Fibroblast of lung (primary cell): ENCODE data around the gene CALN1.

Source experiments
- CTCF ChIP-seq, 2 donors: IDR thresholded peaks in 1 of 2; conservative IDR thresholded peaks in 1 of 2; 1 replicate in 1 of 2; 2 replicates in 1 of 2; pipeline ENCODE4 v1.5.1; 2011 to 2012; ENCODE audit warnings: low read length in 2 of 2, control low read depth in 1 of 2, inconsistent platforms in 1 of 2, low read depth in 1 of 2, mild to moderate bottlenecking in 1 of 2
- EZH2 ChIP-seq: IDR thresholded peaks from 2 replicates; pipeline ENCODE4 v1.5.1; 2012; ENCODE audit warnings: low read length, control low read depth, mild to moderate bottlenecking; ENCODE audit errors: missing control alignments

DNA sequence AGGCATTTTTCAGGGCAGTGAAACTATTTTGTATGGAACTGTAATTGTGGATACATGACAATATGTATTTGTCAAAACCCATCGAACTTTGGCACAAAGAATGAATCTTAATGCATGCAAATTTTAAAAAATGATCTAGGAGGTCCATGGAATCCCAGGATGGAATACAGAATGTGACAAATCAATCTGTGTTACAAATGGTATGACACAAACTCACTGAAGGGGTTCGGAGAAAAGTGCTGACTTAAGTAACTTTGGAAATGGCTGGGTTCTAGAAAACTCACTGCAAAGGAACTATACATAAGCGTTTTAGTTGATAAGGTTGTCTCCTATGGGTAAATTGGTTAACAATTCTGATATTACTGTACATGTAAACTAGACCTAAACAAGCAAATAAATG, 26.0 kb downstream of the CALN1 start:
- TF ChIP-seq CTCF (conservative IDR thresholded peaks at IDR 0.05 in 1 of 2, IDR thresholded peaks at IDR 0.05 in 1 of 2; ENCODE audit: low read depth in 1 of 2, low read length in 2 of 2) (no peak), EZH2 (no peak)
